NCI-H1694 treated with DMSO at 0.1 percent for 48 hours (cell line): Measurements from ENCODE around the gene FBXL7.
A peak's percentile ranks its signal among the peaks of the same experiment; 100 is the strongest.

Source experiments
- DNase-seq: peaks from one replicate; lab custom pipeline; 2025; lab: John Stamatoyannopoulos, UW

Gene FBXL7

DNA sequence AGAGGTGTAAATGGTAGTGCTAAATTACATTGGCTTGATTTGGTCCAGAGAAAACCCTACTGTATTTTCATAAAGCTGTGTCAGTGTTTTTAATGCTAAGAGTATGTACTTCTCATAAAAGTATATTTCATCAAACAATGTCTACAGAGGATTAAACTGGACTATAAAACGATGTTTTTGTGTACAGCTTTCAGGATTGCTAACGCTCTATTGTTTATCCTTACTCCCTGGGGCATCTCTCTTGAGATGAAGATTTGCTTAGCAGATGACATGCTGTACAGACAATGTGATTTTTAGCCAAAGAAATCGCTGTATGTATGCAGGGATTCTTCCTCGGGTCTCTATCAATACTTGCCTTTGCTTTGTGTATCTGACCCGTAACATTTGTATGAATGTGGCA is 216.0 kb downstream of the FBXL7 start:
- DNase-seq: no peak

- DNase-seq: no peak
Measured at GRCh38 chr5:15717001-15717400, 217.0 kb downstream of the FBXL7 start.

- DNase-seq: no peak
Measured at GRCh38 chr5:15718421-15719179, 218.6 kb downstream of the FBXL7 start.

GRCh38 chr5:15719784-15720183 is 219.8 kb downstream of the FBXL7 start:
- peak; percentile 43 for DNase-seq

DNA sequence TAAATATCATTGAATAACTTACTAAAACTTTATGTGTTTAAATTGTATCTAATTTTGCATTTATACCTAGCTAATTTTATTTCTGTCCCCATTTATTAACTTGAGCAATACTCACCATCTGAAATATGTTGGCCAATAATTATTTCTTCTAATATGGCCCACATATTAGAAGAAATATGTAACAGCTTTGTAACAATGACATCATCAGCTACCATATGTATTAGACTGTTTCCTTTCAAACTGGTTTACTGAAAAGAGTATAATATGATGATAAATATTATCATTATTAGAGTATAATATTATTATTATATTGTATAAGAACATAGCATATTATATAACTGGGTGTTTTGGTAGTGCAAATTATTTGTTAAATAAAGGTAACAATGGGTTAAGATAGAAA is 220.5 kb downstream of the FBXL7 start:
- DNase-seq: no peak

DNA sequence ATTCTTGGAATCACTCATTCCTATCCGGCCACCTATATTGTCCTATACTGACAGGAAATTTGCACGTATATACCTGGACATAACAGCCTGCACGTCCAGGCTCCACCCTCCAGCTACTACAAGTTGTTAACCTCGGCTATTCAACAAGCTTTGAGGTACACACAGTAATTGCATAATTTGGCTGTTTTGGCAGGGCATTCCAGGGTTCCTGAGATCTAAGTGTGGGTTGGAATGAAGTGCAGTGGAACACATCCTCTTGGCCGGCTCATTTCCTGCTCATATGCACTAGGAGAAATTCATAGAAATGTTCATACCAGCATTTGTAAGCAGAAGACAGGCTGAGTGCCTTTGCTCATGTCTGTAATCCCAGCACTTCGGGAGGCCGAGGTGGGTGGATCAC is 222.3 kb downstream of the FBXL7 start:
- no peak for DNase-seq

- no peak for DNase-seq
Measured at GRCh38 chr5:15727375-15727774, 227.4 kb downstream of the FBXL7 start.

DNA sequence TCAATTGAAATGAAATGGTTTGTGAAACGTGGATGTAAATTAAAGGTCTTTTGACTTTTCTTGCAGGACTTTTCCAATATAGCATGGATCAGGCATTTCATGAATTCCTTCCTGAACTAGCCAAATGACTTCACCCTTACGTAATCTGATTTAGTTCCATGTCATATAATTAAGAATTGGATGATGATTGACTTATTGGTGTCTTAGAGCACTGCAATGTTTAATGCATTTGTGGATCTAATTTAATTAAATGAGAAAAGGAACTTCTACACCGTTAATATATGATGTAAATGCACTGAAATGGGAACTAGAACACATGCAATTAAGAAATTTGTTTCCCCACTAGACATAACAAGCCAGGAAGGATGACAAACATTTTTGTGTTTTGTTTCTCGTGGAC is 228.8 kb downstream of the FBXL7 start:
- no peak for DNase-seq

- no peak for DNase-seq
Measured at GRCh38 chr5:15731699-15732098, 231.7 kb downstream of the FBXL7 start.

DNA sequence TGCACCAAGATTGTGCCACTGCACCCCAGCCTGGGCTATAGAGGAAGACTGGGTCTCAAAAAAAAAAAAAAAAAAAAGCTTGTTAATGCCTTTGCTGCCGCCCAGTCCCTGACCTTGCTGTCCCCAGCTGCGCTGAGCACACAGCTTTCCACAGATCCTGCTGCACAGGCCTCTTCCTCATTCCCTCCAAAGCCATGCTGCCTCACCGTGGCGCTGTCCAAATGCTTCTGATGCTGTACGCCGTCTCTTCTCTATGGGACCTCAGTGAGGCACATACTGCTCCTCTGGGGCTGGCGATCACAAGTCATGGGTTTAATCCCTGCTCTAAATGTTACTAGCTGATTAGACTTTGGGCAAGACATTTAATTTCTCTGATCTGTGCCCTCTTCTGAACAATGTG is 234.1 kb downstream of the FBXL7 start:
- no peak for DNase-seq

DNA sequence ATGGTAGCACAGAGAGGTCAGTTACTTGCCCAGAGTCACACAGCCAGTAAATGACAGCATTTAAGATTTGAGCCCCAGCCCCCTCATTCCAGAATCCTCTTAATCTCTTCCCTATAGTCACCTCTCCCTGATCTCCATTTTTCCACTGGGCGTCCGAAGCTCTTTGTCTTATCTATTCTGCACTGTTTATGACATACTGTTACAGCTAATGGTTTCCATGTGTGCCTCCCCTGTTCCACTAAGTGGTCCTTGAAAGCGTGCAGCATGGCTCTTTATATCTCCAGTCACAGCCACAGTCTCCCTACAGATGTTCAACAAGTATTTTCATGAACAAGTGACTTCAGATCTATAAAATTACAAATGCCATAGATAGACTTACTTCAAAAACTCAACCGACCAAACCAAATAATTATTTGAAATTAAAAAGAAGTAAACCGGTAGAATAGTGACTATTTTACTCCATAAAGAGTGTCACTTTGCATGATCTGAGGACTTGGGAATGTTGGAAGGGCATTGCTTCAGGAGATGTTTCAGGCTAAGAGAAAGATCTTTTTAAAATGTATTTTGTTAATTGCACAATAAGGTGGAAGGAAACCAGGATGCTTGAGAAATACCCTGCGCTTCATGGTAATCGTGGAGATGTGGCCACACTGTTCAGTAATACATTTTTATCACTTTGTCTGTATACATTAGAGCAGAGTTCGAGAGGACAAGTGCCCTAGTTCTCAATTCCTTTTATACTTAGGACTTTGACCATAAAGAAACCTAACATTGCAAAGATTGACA is 237.2 kb downstream of the FBXL7 start:
- DNase-seq: no peak

DNA sequence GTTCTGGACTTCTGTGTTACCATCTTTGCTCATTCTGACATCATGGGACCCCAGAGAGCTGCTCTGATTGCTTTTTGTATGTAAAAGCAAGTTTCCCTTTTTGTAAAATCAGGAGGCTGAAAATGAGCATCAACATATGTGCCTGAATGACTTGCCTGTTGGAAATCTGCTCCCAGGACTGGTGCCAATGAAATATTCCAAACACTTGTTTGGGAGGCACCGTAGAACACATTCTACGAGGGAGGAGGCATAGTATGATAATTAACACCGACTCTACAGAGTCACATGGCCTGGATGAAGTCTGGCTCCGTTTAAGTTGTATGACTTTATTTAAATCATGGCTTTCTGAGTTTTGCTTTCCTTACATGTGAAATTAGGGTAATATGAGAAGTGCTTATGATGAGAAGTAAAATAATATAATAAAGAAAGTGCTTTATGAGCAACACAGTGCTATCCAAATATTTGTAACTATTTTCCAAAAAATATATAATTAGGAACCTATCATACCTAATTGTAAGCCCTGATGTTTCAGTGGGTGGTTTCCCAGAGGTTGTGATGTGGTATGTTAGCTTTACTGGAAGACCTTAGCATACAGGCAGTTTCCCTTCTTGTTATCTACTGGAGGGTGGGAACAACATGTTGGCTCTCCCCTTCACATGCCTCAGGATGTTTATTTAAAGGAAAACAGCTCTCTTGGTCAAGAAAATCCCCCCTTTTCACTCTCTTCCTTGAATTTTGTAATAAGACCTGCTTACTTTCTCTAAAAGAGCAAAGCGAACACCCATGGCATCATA is 238.1 kb downstream of the FBXL7 start:
- DNase-seq: peak; percentile 82

DNA sequence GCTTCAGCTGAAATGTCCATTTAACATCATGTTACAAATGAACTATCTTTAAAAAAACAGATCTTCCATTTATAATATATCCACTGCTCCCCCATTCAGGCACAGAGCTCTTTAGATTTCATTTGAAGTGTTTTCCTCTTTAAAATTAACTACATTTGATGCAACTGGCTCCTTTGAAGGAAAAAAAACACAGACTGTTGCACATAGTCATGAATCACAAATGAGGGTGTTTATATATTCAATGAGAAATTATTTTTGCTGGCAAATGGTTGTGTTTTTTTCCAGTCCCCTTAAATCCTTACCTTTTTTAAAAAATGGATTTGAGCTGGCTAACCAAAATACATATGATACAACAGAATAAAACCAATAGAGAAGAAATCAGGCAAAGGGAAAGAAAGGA is 240.4 kb downstream of the FBXL7 start:
- DNase-seq: no peak

DNA sequence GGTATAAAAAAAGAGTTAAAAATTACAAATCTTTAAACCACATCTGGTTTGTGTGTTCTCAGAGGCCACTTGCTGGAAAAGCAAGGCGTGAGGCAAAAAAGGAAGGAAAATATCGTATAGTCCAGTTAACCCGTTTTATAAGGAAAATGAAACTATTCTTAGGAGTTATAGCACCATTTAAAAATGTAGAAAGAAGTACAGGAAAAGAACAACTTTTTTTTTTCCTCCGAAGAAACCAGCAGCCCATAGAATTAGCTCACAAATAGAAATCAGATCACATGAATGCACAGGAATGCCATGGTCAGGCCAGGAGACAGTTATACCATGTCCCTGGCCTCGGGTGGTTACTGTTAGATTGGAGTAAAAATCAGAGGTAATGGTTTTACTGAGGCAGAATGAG is 241.6 kb downstream of the FBXL7 start:
- no peak for DNase-seq

GRCh38 chr5:15746833-15747232 is 246.9 kb downstream of the FBXL7 start:
- no peak for DNase-seq

DNA sequence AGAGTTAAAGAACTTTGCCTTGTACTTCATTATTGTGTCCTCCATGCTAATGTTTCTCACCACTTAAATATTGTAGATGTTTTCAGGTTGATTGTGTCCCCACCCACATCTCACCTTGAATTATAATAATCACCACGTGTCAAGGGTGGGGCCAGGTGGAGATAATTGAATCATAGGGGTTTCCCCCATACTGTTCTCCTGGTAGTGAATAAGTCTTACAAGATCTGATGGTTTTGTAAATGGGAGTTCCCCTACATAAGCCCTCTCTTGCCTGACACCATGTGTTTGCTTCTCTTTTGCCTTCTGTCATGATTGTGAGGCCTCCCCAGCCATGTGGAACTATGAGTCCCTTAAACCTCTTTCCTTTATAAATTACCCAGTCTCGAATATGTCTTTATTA is 248.3 kb downstream of the FBXL7 start:
- no peak for DNase-seq

- no peak for DNase-seq
Measured at GRCh38 chr5:15752663-15753285, 252.8 kb downstream of the FBXL7 start.

GRCh38 chr5:15753752-15754151 is 253.8 kb downstream of the FBXL7 start:
- DNase-seq: no peak

DNA sequence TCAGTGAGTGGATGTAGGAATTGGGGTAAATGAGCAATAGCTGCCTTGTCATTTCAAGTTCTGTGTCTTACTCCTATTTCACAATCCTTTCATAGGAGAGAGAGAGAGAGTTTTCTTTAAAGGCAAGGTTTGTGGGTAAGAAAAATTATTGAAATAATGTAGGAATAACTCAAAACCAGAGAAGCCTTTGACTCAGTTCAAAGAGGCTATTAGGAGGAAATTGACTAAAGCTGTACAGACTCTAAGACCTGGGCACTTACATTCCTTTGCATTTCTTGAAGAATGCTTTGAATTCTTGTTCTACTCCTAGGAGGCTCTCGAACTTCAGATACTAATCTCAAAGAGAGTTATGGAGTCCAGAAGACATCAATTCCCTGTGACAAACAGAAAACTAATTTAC is 257.1 kb downstream of the FBXL7 start:
- DNase-seq: no peak

- DNase-seq: no peak
Measured at GRCh38 chr5:15757619-15758018, 257.6 kb downstream of the FBXL7 start.

DNA sequence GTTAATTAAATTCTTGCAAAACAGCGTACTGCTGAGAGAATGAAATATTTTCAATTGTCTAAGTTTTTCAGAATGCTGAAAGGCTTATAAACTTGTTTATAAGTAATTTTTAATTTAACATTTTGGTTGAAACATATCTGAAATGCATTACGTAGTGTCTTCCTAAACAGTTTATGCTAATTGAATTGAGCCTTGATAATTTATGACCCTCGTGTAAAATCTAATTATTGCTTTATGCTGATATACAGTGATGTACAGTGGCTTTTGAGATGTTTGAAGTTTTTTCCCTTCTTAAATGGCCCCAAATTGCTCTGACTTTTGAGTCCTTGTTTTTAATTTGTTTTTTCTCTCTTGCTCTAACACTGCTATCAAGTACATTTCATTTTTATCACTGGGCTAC is 262.7 kb downstream of the FBXL7 start:
- no peak for DNase-seq

DNA sequence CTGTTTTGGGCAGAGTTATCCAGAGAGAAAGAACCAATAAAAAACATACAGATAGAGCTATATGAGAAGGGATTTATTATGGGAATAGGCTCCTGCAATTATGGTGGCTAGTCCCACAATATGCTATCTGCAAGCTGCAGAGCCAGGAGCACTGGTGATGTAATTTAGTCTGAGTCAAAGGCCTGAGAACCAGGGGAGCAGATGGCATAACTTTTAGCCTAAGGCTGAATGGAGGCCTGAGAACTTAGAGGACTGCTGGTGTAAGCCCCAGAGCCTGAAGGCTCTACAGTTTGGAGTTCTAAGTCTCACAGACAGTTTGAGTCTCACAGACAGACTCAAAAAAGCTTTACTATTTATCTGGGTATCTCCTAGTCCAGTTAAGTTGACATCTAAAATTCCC is 263.8 kb downstream of the FBXL7 start:
- DNase-seq: peak; percentile 6
